NT2/D1 (cell line): ENCODE results near the gene LHX3.

Experiments used
- SUZ12 ChIP-seq: IDR thresholded peaks from 2 replicates; pipeline ENCODE4 v1.6.1; 2011; ENCODE audit not compliant: insufficient read length, insufficient read depth; ENCODE audit errors: extremely low read depth
- YY1 ChIP-seq: IDR thresholded peaks from 2 replicates; pipeline ENCODE4 v1.6.1; 2011; ENCODE audit not compliant: insufficient read length, insufficient read depth
- ZNF274 ChIP-seq: IDR thresholded peaks from 2 replicates; pipeline ENCODE4 v1.6.1; 2011; ENCODE audit warnings: mild to moderate bottlenecking, low read depth, low read length

DNA sequence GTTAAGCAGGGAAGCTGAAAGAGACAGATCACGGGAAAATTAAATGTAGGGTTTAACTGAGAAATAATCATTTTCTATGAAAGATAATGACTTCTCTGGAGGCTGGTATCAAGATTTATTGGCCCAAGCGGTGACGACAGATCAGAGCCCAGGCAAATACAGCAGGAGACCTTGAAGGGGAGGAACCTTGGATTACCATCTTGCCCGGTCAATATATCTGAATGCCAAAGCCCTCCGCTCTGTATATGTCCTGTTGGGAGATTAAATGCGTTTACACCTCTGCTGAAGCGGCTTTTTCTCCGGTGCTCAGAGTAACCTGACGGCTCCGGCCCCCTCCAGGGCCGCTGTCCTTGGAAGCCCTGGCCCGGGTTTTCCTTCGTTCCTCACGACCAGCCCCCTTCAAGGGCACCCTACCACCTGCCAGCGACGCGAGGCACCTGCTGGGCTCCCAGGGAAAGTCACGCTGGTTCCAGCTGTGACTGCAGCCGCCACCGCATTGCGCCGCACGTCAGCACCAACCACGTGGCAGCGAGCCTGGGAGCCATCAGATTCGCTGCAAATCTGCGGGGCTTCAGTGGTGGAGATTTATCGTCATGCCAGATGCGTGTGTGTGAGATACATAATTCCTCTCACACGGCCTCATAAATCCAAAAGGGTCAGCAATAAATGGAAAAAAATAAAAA, 45.1 kb upstream of the LHX3 start:
- TF ChIP-seq YY1 (no peak), ZNF274 (no peak), SUZ12 (no peak)
